Stimulated activated CD4-positive, alpha-beta T cell treated with anti-CD3 and anti-CD28 coated beads, Interleukin-15, amount 100 ng/mL, for 24 hours (primary cell): ENCODE measurements around the gene B4GALNT1.

Experiments
- DNase-seq: peaks from one replicate; pipeline ENCODE4 v3.0.0-alpha.2; 2020

B4GALNT1 gene

DNA sequence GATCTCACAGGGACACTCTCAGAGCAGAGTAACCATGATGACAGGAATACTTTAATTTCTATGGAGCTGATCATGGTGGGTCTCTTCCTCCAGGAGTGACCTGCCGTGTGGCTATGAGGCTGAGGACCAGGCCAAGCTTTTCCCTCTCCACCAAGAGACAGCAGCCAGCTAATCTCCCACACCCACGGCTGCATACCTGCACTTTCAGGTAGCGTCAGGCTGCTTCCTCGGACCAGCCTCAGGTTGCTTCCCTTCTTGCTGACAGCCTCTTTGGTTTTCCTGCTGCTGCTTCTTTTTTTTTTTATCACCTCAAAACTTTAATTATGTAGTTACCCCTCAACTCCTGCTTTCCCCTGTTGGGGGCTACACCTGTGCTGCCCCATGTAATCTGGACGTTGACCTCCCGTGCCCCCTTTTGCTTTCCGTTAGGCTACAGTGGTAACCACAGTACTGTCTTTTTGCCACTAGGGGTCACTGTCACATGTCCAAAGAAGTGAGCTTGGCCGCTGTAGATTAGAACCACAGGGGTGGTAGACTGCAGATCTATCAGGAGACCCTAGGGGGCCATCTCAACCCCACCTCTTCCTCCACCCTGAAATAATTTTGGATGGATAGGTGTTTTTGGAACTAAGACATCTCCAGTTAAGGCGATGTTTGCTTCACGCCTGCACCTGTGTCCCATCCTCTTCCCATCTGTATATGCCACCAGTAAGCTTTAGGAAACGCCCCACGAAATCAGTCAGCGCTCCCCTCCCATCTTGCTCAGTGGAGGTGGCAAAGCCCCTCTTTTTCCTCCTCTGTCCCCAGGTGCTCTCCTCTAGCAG is 49.8 kb downstream of the B4GALNT1 start:
- peak; percentile 73 for DNase-seq

DNA sequence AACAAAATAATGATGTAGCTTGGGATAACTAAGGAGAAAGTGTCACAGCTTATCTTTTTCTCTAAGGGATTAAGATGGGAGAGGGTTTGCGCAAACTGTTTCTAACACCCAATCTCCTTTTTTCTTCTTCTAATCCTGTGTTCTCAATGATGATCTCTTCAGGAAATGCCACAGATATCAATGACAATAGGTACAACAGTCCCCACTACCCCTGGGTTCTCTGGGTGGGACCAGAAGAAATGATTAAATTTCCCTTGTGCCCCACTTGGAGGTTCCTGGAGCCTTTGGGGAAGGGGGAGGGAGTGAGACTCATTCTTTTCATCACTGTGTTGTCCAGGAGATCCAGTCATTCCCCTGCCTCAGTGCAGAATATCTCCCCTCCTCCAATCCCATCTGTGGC is 50.6 kb downstream of the B4GALNT1 start:
- no peak for DNase-seq

DNA sequence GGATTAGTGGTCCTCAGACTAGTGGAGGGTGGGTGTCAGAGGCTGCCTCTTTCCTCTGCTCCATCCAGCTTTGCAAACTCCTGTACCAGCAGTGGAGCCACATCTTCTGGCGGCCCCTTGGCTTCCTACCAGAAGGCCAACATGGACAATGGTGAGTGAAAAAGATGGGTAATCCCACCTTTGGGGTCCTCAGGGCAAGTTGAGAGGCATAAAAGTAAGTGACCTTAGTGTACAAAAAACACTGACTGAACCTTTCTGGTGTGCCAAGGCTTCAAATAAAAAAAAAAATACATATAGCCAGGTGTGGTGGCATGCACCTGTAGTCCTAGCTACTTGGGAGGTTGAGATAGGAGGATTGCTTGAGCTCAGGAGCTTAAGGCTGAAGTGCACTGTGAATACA is 51.2 kb downstream of the B4GALNT1 start:
- no peak for DNase-seq

DNA sequence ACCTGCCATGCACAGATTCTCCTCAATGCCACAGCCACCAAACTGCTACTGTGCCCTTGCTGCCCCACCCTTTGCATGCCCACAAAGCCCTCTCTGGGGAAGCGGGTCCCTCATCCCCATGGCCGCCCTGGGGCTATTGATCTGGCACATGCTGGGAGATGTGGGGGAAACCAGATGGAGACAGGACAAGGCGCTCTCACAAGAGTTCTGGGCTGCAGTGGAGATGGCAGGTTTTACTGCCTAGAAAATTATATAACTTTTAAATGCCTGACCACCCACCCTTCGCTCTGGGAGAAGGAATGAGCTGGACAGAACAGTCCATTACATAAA is 52.6 kb downstream of the B4GALNT1 start:
- no peak for DNase-seq

DNA sequence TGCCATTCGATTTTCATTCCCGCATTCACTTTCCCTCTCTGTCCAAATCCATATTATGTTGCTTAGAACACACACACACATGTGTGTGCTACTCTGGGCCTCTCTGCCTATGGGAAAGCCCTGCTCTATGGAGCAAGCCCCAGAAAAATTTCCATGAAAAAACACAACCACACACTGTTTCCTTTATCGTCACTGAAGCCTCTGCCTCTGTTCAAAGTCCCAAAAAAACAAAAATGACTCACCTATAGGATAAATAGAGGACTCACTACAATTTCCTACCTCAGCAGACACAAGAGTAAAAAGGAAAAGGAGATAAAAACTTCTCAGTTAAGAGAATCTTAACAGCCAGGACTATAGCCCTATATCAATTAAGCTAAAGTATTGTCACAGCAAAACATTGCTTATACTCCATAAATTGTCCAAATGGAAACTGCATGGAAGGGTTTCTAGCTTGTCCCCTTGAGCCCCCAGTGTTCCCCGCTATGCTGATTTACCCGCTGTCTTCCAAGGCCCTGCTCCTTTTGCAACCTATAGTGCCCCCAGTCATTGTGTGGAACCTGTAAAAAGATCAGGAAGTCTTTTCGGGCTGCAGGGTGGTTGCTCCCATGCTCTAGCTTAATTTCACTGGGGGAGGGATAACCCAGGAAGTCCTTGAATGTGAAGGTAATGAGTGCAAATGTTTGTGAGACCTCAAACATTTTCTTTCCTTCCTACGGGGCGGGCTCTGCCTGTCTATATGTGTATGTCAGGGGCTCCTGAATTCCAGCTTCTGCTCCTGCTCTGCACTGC is 53.1 kb downstream of the B4GALNT1 start:
- DNase-seq = no peak

DNA sequence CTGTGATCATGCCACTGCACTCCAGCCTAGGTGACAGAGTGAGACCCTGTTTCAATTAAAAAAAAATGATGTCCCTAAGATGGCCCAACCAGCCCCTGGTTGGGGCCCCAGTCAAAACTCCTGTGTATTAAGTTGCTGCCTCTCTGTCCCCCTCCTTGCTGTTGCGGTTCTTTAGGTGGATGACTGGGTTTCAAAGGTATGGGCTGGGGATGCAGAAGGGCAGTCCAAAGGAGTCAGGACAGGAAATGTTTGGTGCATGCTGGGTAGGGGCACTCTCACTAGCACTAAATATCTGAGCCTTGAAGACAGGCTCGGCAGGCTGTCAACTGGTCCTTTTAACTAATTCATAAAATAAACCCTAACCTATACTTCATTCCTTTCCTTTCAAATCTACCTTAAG is 54.0 kb downstream of the B4GALNT1 start:
- no peak for DNase-seq

DNA sequence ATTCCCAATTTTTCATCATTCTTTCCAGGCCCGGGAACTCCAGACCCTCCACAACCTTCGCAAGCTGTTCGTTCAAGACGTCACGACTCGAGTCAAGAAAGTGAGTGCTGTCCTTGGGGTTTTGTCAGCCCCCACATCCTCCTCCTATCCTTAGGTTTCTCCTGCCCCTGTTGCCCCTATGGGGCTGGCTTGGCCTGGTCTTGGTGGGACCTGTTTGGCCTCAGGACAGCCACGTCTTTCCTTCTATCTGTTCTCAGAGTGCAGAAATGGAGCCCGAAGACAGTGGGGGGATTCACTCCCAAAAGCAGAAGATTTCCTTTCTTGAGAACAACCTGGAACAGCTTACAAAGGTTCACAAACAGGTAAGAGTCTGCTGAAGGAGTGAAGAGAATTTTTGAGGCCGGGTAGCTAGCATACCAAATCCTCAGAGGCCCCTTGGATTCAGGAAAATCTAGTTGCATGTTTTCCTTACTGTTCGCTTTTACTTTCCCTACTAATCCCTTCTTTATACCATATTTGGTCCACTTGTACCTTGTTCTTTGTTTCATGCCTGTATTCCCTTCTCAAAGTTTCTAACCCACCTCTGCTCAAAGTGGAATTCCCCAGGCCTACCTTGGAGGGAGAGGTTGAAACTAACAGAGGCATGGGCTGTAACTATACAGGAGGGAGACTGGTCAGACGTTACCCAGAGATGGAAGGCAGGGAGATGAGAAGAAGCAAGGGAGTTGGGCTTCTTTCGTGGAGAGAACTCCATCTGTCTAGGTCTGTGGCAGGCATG is 54.8 kb downstream of the B4GALNT1 start:
- no peak for DNase-seq

DNA sequence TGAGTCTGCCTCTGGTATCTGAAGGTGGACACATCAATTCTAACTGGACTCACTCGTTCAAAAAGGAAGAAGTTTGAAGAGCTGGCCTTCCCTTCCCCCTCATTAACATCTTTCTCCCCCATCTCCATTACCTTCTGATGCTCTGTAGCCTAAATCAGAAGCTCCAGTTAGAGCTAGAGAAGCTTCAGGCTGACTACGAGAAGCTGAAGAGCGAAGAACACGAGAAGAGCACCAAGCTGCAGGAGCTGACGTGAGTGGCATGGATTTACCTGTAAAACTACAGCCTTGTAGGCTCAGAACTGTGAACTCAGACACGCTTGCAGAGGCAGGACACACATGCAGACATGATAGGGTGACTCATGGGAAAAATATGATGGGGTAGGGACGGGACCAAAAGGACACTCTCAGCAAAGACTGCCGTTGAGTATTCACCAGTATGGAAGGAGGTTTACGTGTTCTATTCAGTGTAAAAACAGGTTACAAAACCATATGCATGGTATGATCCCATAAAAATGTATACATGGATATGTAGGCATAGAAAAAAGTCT is 56.3 kb downstream of the B4GALNT1 start:
- no peak for DNase-seq
